Mesodermal cell (in vitro differentiated cells): ENCODE data around the gene WDFY4.

Experiments
- H3K27ac ChIP-seq: 2 replicates; pipeline ENCODE4 v1.7.0; 2013; ENCODE audit warnings: mild to moderate bottlenecking, low read depth, low read length, moderate library complexity; ENCODE audit not compliant: severe bottlenecking
- H3K36me3 ChIP-seq: 2 replicates; pipeline ENCODE4 v1.7.1; 2013; ENCODE audit warnings: mild to moderate bottlenecking, low read length, moderate library complexity; ENCODE audit not compliant: control insufficient read depth, insufficient read depth
- H3K4me1 ChIP-seq: one replicate; pipeline ENCODE4 v1.7.1; 2013; ENCODE audit warnings: mild to moderate bottlenecking, low read length; ENCODE audit not compliant: insufficient read depth, control insufficient read depth, poor library complexity, severe bottlenecking
- H3K4me3 ChIP-seq: 2 replicates; pipeline ENCODE4 v1.7.0; 2013; ENCODE audit warnings: low read length, control low read depth, mild to moderate bottlenecking; ENCODE audit not compliant: insufficient read depth, poor library complexity, severe bottlenecking; ENCODE audit errors: extremely low read depth
- H3K9me3 ChIP-seq: 2 replicates; pipeline ENCODE4 v1.7.1; 2013; ENCODE audit warnings: mild to moderate bottlenecking, low read length, moderate library complexity; ENCODE audit not compliant: control insufficient read depth
- WGBS, 2 experiments: methylation state at CpG; one replicate each; pipeline ENCODE4 v1.1.5; 2013; ENCODE audit warnings: missing lambda C conversion rate in 2 of 2; ENCODE audit not compliant: insufficient coverage in 2 of 2; 5-methylcytosine and 5-hydroxymethylcytosine counted together

WDFY4 gene

DNA sequence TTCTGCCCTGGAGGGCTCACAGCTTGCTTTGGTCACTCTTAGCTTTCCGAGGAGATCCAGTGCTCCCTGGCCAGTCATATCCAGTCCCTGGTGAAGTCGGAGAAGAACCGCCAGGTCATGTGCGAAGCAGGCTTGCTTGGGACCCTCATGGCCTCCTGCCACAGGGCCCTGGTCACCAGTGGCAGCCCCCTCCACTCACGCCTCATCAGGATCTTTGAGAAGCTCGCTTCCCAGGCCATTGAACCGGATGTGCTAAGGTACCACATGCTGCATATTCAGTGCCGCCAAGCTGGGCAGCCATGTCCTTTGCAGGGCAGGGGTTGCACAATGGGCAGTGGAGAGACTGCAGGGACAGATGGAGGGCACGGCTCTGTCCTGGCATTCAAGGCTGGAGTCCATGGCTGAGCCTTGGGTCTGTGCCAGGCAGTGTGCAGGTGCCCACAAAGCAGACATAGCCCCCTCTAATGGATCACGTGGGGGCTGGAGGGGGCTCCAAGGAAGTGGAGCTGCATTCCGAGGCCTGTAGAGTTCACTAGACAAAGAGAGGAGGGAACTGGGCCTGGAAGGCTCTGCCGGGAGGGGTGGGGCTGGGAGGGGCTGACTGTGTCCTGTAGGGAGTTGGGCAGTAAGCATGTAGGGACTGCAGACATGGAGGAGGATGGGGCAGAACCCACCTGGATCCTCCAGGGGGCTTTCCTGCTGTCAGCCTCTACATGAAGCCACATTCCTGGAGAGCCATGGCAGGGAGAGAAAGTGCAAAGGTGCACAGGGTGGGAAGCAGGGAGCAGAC lies 89.9 kb downstream of the WDFY4 start:
- H3K36me3 ChIP-seq = no peaks in the 10 kb centered on the region
- no peaks in the 10 kb centered on the region for H3K9me3 ChIP-seq
- whole genome bisulfite sequencing, 2 experiments = 89 to 91% methylated on average over 11 to 12 of the region's 12 CpGs
- H3K27ac ChIP-seq = no peak overlapping the region
- no peak overlapping the region for H3K4me3 ChIP-seq
- no peaks in the 10 kb centered on the region for H3K4me1 ChIP-seq

DNA sequence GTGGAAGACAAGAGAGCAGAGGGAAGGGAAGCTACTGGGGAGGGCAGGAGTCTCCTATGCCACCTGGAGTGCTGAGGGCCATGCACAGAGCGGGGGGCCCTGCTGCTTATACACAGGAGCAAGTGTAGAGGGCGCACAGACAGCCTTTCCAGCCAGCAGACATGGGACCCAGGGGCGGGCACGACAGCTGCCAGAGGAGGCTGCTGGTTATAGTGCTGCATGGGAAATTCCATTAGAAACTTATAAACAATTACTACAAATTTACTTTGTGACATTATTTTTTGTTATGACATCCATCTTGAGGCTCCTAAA lies 90.5 kb downstream of the WDFY4 start:
- Histone ChIP-seq H3K36me3 (no peaks in the 10 kb centered on the region), H3K4me3 (no peak overlapping the region), H3K9me3 (no peaks in the 10 kb centered on the region), H3K27ac (no peak overlapping the region), H3K4me1 (no peaks in the 10 kb centered on the region)
- 90% methylated on average over 2 of the region's 4 CpGs; no CpG with 5 or more reads in 1 of the 2 experiments for WGBS, 2 experiments

DNA sequence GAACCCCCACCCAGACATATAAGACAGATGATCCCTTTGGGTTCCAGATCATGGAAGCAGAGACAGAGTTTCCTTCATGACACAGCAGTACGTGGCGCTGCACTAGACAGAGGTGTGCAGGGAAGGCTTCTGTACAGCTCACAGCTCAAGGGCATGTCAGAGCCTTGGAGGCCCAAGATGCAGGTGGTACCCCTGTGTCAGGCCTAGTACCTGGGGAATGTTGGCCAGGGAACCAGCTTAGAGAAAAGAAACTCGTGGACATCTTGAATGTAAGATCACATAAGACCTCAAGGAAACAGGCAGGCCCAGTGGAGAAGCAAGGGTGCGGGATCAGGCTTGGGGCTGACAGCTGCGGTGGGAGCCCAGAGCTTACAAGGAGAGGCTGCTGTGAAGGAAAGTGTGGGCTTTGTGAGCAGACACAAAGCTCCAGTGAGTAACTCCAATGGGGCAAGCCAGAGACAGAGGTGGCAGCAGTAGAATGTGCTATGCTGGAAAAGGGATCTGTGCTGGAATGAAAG lies 91.4 kb downstream of the WDFY4 start:
- no peaks in the 10 kb centered on the region for H3K36me3 ChIP-seq
- H3K9me3 ChIP-seq = no peaks in the 10 kb centered on the region
- 91 to 96% methylated on average over 4 to 5 of the region's 5 CpGs for WGBS, 2 experiments
- H3K4me1 ChIP-seq = no peaks in the 10 kb centered on the region
- H3K27ac ChIP-seq = no peak overlapping the region
- H3K4me3 ChIP-seq = no peak overlapping the region

DNA sequence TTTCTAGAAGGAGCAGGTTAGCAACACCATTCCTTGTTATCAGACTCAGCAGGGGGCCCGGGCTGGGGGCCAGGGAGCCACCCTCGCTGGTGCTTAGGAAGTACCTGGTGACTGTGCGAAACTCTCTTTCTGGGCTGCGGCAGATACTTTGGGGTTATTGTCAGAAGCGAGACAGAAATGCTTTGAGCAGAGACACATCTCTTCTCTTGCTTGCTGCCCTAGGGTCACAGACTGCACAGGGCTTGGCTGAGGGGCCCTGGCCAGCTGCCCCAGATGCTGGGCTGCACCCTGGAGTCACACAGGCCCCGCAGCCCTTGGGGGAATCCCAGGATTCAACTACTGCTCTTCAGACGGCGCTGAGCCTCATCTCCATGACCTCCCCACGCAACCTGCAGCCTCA lies 91.9 kb downstream of the WDFY4 start:
- Histone ChIP-seq H3K9me3 (no peaks in the 10 kb centered on the region), H3K36me3 (no peaks in the 10 kb centered on the region), H3K4me3 (no peak overlapping the region), H3K4me1 (no peaks in the 10 kb centered on the region), H3K27ac (no peak overlapping the region)
- WGBS, 2 experiments = 68 to 75% methylated on average over 5 to 9 of the region's 9 CpGs

DNA sequence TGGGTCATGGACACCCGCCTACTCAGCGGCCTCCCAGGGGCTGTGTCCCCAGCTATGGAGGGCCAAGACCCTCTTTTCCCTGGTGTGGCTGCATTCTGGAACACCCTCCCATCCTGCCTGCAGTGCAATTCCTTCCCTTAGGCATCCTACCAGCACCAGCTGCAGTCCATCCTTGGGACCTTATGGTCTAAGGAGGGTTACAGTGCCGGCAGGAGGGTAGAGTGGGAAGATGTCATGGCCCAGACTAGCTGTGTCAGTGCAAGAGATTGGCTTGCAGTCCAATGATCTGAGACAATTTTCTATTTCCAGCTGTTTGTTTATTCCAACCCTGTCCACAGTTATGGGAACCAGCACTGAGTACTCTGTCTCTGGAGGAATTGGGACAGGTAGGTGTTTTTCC lies 92.4 kb downstream of the WDFY4 start:
- H3K4me3 ChIP-seq = no peak overlapping the region
- no peaks in the 10 kb centered on the region for H3K4me1 ChIP-seq
- no peak overlapping the region for H3K27ac ChIP-seq
- H3K36me3 ChIP-seq = no peaks in the 10 kb centered on the region
- 90 to 94% methylated on average over 3 of the region's 3 CpGs for WGBS, 2 experiments
- no peaks in the 10 kb centered on the region for H3K9me3 ChIP-seq

DNA sequence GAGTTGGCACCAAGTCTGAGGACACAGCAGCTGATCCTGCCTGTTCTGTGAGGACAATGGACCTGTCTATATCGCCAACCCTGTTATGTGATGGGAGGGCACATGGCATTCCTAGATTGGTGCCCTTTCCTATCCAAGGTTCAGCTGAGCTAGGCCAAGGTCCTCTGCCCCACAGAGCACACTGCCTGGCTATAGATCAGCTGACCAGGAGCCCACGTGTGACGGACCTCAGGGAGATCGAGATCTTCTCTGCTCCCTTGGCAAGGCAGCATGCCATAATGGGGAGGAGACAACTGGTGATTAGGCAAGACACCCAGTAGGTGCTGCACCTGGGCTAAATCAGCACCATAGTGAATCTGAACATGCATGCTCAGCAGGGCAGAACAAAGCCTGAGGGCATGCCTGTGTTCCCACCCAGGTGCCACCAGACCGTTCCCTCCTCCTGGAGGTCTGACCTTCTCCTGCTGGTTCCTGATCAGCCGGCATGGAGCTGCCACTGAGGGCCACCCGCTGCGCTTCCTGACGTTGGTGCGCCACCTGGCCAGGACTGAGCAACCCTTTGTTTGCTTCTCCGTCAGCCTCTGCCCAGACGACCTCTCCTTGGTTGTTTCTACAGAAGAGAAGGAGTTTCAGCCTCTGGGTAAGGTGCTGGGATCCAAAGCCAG lies 93.7 kb downstream of the WDFY4 start:
- Histone ChIP-seq H3K27ac (no peak overlapping the region), H3K4me1 (no peaks in the 10 kb centered on the region), H3K9me3 (no peaks in the 10 kb centered on the region), H3K4me3 (no peak overlapping the region), H3K36me3 (no peaks in the 10 kb centered on the region)
- 95 to 96% methylated on average over 11 to 12 of the region's 12 CpGs for WGBS, 2 experiments

DNA sequence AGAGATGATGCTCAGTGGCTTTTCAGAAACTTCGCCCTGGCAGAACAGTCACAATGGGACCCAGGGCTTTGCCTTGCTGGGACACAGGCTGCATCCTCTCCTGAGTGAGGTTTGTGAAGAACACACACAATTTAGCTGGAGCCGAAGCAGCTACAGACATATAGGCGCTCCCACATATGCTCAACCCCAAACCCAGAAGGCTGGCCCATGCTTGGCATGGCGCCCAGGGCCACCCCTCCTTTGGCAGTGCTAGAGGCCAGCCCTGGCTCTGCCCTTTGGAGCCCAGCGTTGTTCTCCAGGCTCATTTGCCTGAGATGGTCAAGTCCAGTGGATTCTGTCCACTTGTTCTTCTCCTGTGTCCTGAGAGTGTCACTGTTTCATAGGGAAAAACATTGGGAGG lies 94.4 kb downstream of the WDFY4 start:
- Histone ChIP-seq H3K9me3 (no peaks in the 10 kb centered on the region), H3K4me1 (no peaks in the 10 kb centered on the region), H3K36me3 (no peaks in the 10 kb centered on the region), H3K4me3 (no peak overlapping the region), H3K27ac (no peak overlapping the region)
- WGBS, 2 experiments = 90 to 95% methylated on average over 5 of the region's 5 CpGs

DNA sequence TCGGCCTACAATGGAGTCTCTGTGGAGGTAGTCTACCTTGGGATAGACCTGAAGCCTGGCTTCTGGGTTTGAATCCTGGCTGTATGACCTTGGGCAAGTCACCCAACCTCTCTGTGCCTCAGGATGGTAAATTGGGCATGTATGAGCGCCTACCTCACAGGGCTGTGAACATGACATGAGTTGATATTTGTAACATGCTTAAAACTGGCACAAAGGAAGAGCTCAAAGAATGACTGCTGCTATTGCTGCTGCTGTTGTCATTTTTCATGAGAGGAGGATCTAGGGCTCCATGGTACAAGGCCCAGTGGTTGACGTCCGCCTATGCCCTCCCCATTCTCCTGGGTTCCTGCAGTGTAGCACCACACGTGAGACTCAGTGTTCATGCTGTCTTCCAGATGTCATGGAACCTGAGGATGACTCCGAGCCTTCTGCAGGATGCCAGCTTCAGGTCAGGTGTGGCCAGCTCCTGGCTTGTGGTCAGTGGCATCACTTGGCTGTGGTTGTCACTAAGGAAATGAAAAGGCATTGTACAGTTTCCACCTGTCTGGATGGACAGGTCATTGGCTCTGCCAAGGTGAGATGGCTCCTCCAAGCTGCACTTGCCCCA lies 95.0 kb downstream of the WDFY4 start:
- no peaks in the 10 kb centered on the region for H3K4me1 ChIP-seq
- no peaks in the 10 kb centered on the region for H3K36me3 ChIP-seq
- no peaks in the 10 kb centered on the region for H3K9me3 ChIP-seq
- H3K4me3 ChIP-seq = no peak overlapping the region
- H3K27ac ChIP-seq = no peak overlapping the region
- WGBS, 2 experiments = 80 to 95% methylated on average over 5 of the region's 6 CpGs

DNA sequence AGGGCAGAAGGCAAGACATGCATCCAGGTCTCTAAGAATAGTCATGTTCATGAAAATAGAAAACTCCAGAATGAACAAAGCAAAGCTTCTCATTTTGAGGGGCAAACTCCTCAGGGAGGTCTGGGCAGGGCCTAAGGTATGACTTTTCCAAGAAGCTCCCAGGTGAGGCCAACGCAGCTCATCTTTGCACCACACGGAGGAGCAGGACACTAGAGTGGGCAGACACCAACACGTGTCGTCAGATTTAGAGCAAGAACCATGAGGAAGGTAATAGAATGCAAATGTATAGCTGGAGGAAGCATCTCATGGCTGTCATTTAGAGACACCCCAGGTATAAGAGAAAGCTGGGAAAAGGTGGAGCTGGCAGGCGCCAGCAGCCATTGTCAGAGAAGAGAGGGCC lies 95.7 kb downstream of the WDFY4 start:
- no peaks in the 10 kb centered on the region for H3K9me3 ChIP-seq
- 86 to 95% methylated on average over 5 of the region's 5 CpGs for WGBS, 2 experiments
- no peak overlapping the region for H3K27ac ChIP-seq
- no peaks in the 10 kb centered on the region for H3K36me3 ChIP-seq
- no peaks in the 10 kb centered on the region for H3K4me1 ChIP-seq
- H3K4me3 ChIP-seq = no peak overlapping the region

DNA sequence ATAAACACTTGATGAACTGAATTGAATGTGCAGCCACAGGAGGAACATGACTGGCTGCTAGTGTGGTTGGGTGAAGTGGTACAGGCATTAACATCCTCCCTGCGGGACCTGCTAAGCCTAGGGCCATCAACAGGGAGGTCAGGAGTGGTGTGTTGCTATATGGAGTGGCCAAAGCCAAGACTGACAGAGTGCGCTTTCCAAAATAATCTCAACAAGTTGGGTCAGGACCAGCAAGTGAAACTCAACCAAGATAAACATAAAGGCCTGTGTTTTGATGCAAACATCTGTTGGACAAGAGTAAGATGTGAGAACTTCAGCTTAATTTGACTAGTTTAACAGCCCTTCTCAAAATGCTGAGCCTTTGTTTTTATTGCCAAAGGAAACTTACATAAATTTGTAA lies 97.7 kb downstream of the WDFY4 start:
- Histone ChIP-seq H3K9me3 (no peaks in the 10 kb centered on the region), H3K4me3 (no peak overlapping the region), H3K36me3 (no peaks in the 10 kb centered on the region), H3K27ac (no peak overlapping the region), H3K4me1 (no peaks in the 10 kb centered on the region)
- WGBS, 2 experiments = 88 to 100% methylated on average over 1 to 2 of the region's 2 CpGs

DNA sequence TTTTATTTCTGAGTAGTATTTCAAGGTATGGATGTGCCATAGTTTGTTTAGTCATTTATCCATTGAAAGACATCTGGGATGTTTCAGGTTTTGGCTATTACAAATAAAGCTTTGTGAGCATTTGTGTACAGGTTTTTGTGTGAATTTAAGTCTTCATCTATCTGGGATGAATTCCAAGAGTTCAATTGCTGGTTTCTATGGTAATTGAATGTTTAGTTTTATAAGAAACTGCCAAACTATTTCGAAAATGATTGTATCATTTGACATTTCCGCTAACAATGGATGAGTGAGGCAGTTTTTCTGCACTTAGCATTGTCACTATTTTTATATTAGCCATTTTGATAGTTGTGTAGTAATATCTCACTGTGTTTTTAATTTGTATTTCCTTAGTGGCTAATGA lies 99.4 kb downstream of the WDFY4 start:
- no peak overlapping the region for H3K4me3 ChIP-seq
- H3K36me3 ChIP-seq = no peaks in the 10 kb centered on the region
- no peak overlapping the region for H3K27ac ChIP-seq
- no peaks in the 10 kb centered on the region for H3K4me1 ChIP-seq
- WGBS, 2 experiments = no CpG with 5 or more reads among the region's 2 CpGs
- H3K9me3 ChIP-seq = no peaks in the 10 kb centered on the region
